Bronchial epithelial cell (primary cell): ENCODE results near the gene STH. TPM values are rescaled to one million over a fixed set of nuclear protein-coding genes. Genes with fewer than 3 reads are reported as not detected.

ENCODE experiments used
- DNase-seq: peaks from one replicate; pipeline ENCODE4 v3.0.0-alpha.2; 2010; ENCODE audit warnings: low read depth
- FAIRE-seq: peaks from 2 replicates; lab custom pipeline; 2011; peaks lifted over from hg19 to GRCh38; lab: Jason Lieb, UNC
- H3K27me3 ChIP-seq: 2 replicates; pipeline ENCODE4 v1.5.1; 2011; ENCODE audit warnings: low read length; ENCODE audit not compliant: control insufficient read depth, insufficient read depth
- H3K36me3 ChIP-seq: 2 replicates; pipeline ENCODE4 v1.5.1; 2011; ENCODE audit warnings: low read length; ENCODE audit not compliant: control insufficient read depth, insufficient read depth
- H3K4me3 ChIP-seq: 2 replicates; pipeline ENCODE4 v1.5.1; 2011; ENCODE audit warnings: mild to moderate bottlenecking, low read depth, low read length, control low read depth
- total RNA-seq: library from RNA; depleted of rRNA; stranded (reverse); fragments of >200 nt; gene quantifications from 2 replicates; pipeline ENCODE4 v1.2.1, GENCODE V29; 2014
- TF ChIP-seq, protein P1 (sequence below): IDR thresholded peaks from 2 replicates; pipeline ENCODE4 v1.5.1; 2011; ENCODE audit warnings: mild to moderate bottlenecking, moderate library complexity, low read length, control low read depth, inconsistent platforms; ENCODE audit not compliant: insufficient read depth, severe bottlenecking

Gene STH
- total RNA-seq, 1 donor from 2014 or later = not detected

DNA sequence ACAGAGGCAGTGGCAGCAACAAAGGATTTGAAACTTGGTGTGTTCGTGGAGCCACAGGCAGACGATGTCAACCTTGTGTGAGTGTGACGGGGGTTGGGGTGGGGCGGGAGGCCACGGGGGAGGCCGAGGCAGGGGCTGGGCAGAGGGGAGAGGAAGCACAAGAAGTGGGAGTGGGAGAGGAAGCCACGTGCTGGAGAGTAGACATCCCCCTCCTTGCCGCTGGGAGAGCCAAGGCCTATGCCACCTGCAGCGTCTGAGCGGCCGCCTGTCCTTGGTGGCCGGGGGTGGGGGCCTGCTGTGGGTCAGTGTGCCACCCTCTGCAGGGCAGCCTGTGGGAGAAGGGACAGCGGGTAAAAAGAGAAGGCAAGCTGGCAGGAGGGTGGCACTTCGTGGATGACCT, 25.5 kb downstream of the STH start:
- no peaks in the 10 kb centered on the region for H3K27me3 ChIP-seq
- H3K4me3 ChIP-seq = no peak overlapping the region
- DNase-seq (no peak), FAIRE-seq (no peak)
- no peaks in the 10 kb centered on the region for H3K36me3 ChIP-seq
- TF ChIP-seq, protein P1, sequence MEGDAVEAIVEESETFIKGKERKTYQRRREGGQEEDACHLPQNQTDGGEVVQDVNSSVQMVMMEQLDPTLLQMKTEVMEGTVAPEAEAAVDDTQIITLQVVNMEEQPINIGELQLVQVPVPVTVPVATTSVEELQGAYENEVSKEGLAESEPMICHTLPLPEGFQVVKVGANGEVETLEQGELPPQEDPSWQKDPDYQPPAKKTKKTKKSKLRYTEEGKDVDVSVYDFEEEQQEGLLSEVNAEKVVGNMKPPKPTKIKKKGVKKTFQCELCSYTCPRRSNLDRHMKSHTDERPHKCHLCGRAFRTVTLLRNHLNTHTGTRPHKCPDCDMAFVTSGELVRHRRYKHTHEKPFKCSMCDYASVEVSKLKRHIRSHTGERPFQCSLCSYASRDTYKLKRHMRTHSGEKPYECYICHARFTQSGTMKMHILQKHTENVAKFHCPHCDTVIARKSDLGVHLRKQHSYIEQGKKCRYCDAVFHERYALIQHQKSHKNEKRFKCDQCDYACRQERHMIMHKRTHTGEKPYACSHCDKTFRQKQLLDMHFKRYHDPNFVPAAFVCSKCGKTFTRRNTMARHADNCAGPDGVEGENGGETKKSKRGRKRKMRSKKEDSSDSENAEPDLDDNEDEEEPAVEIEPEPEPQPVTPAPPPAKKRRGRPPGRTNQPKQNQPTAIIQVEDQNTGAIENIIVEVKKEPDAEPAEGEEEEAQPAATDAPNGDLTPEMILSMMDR = no peak

DNA sequence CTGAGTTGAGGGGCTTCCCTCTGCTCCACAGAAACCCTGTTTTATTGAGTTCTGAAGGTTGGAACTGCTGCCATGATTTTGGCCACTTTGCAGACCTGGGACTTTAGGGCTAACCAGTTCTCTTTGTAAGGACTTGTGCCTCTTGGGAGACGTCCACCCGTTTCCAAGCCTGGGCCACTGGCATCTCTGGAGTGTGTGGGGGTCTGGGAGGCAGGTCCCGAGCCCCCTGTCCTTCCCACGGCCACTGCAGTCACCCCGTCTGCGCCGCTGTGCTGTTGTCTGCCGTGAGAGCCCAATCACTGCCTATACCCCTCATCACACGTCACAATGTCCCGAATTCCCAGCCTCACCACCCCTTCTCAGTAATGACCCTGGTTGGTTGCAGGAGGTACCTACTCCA, 26.0 kb downstream of the STH start:
- Histone ChIP-seq H3K4me3 (no peak overlapping the region), H3K27me3 (no peaks in the 10 kb centered on the region), H3K36me3 (no peaks in the 10 kb centered on the region)
- FAIRE-seq = no peak
- no peak for DNase-seq
- TF ChIP-seq, protein P1 = no peak

DNA sequence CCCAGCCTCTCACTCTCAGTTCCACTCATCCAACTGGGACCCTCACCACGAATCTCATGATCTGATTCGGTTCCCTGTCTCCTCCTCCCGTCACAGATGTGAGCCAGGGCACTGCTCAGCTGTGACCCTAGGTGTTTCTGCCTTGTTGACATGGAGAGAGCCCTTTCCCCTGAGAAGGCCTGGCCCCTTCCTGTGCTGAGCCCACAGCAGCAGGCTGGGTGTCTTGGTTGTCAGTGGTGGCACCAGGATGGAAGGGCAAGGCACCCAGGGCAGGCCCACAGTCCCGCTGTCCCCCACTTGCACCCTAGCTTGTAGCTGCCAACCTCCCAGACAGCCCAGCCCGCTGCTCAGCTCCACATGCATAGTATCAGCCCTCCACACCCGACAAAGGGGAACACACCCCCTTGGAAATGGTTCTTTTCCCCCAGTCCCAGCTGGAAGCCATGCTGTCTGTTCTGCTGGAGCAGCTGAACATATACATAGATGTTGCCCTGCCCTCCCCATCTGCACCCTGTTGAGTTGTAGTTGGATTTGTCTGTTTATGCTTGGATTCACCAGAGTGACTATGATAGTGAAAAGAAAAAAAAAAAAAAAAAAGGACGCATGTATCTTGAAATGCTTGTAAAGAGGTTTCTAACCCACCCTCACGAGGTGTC, 26.6 kb downstream of the STH start:
- DNase-seq = no peak
- no peak for FAIRE-seq
- no peaks in the 10 kb centered on the region for H3K27me3 ChIP-seq
- TF ChIP-seq, protein P1 = no peak
- no peak overlapping the region for H3K4me3 ChIP-seq
- H3K36me3 ChIP-seq = peaks cover 2% of the 10 kb centered on the region

DNA sequence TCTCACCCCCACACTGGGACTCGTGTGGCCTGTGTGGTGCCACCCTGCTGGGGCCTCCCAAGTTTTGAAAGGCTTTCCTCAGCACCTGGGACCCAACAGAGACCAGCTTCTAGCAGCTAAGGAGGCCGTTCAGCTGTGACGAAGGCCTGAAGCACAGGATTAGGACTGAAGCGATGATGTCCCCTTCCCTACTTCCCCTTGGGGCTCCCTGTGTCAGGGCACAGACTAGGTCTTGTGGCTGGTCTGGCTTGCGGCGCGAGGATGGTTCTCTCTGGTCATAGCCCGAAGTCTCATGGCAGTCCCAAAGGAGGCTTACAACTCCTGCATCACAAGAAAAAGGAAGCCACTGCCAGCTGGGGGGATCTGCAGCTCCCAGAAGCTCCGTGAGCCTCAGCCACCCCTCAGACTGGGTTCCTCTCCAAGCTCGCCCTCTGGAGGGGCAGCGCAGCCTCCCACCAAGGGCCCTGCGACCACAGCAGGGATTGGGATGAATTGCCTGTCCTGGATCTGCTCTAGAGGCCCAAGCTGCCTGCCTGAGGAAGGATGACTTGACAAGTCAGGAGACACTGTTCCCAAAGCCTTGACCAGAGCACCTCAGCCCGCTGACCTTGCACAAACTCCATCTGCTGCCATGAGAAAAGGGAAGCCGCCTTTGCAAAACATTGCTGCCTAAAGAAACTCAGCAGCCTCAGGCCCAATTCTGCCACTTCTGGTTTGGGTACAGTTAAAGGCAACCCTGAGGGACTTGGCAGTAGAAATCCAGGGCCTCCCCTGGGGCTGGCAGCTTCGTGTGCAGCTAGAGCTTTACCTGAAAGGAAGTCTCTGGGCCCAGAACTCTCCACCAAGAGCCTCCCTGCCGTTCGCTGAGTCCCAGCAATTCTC, 27.4 kb downstream of the STH start:
- peaks cover 7% of the 10 kb centered on the region for H3K36me3 ChIP-seq
- no peak for FAIRE-seq
- H3K27me3 ChIP-seq = no peaks in the 10 kb centered on the region
- no peak overlapping the region for H3K4me3 ChIP-seq
- TF ChIP-seq, protein P1 = no peak
- DNase-seq = no peak

DNA sequence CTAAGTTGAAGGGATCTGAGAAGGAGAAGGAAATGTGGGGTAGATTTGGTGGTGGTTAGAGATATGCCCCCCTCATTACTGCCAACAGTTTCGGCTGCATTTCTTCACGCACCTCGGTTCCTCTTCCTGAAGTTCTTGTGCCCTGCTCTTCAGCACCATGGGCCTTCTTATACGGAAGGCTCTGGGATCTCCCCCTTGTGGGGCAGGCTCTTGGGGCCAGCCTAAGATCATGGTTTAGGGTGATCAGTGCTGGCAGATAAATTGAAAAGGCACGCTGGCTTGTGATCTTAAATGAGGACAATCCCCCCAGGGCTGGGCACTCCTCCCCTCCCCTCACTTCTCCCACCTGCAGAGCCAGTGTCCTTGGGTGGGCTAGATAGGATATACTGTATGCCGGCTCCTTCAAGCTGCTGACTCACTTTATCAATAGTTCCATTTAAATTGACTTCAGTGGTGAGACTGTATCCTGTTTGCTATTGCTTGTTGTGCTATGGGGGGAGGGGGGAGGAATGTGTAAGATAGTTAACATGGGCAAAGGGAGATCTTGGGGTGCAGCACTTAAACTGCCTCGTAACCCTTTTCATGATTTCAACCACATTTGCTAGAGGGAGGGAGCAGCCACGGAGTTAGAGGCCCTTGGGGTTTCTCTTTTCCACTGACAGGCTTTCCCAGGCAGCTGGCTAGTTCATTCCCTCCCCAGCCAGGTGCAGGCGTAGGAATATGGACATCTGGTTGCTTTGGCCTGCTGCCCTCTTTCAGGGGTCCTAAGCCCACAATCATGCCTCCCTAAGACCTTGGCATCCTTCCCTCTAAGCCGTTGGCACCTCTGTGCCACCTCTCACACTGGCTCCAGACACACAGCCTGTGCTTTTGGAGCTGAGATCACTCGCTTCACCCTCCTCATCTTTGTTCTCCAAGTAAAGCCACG, 28.3 kb downstream of the STH start:
- no peaks in the 10 kb centered on the region for H3K27me3 ChIP-seq
- FAIRE-seq (peak; percentile 52), DNase-seq (no peak)
- peaks cover 13% of the 10 kb centered on the region for H3K36me3 ChIP-seq
- no peak overlapping the region for H3K4me3 ChIP-seq
- TF ChIP-seq, protein P1 = no peak
